Renal cortex interstitium (tissue), 11 donors: Measurements from ENCODE around the gene CKLF. TPM values are rescaled to one million over a fixed set of nuclear protein-coding genes. Genes with fewer than 3 reads are reported as not detected.
A peak's percentile ranks its signal among the peaks of the same experiment; 100 is the strongest.
"Not testable (repeated sequence)": the region's sequence is repeated elsewhere in the genome, so short reads cannot be mapped to it uniquely, and the experiment has no call there.

Experiments used
- DNase-seq, 11 donors: peaks; one replicate each; pipeline ENCODE4 v3.0.0-alpha.2; 2013; ENCODE audit warnings: low read depth in 9 of 11, low spot score in 4 of 11; ENCODE audit errors: extremely low read depth in 1 of 11
- polyA plus RNA-seq, 3 donors: library from polyadenylated mRNA; unstranded; fragments of 120-200 nt; gene quantifications; one replicate each; pipeline ENCODE4 v1.2.1, GENCODE V29; 2013; ENCODE audit not compliant: insufficient read length in 3 of 3

Gene CKLF
- polyA plus RNA-seq, 3 donors = 33.1 to 42.2 (median 41.5) TPM

- peak in 3 of 11 donors; percentile 15 to 22 (median 17) for DNase-seq
Observed at GRCh38 chr16:66580605-66581209, 28.3 kb downstream of the CKLF start.

- no peak for DNase-seq
Observed at GRCh38 chr16:66581246-66581952, 29.0 kb downstream of the CKLF start.

- no peak for DNase-seq
Observed at GRCh38 chr16:66585481-66586239, 33.3 kb downstream of the CKLF start.

DNA sequence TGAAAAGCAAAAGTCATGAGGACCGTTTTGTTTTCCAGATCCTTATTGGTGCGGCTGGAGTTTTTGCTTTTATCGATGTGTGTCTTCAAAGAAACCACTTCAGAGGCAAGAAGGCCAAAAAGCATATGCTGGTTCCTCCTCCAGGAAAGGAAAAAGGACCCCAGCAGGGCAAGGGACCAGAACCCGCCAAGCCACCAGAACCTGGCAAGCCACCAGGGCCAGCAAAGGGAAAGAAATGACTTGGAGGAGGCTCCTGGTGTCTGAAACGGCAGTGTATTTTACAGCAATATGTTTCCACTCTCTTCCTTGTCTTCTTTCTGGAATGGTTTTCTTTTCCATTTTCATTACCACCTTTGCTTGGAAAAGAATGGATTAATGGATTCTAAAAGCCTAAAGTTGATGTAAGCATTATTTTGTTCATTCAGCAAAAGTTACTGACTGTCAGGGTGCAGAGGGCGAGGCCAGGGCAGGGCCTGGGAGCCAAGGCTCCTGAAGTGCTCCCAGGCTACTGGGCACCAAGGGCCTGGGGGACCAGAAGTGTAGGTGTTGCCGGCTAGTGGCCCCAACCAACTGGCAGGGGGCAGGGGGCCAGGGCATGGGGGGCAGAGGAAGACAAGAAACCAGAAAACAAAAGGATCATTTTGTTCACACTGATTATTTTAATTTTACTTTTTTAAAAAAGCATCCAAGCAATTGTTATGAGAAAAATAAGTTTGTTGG lies 35.7 kb downstream of the CKLF start:
- no peak for DNase-seq

DNA sequence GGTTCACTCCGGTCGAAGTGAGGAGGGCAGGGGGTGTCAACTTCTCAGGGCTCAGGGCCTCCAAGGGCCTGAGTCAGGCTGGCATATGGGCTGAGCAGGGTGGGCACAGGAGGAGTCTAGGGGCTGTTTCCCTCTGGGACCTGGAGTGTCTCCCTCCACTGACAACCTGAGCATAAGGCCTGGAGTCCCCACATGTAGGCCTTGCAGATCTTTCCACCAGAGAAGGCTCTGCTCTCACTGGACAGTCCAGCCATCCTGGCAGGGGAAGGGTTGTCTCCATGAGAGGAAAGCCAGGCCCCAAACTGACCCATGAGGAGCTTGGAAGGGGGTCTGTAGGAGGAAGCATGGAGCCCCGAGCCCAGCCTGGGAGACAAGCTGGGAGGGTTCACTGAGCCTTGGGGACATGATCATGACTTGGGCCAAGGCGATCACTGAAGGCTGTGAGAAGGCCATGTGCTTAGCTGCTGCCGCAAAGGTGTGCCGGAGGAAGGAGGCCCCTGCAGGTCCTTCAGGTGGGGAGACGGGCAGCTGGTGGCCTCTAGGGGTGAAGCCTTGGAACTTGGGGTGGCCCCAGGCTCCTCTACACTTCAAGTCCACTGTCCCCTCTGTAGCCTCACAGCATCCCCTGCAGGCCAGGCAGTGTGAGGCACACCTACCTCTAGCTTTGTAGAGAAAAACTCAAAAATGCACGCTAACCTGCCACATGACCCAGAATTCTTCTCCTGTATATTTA lies 36.8 kb downstream of the CKLF start:
- no peak for DNase-seq

DNA sequence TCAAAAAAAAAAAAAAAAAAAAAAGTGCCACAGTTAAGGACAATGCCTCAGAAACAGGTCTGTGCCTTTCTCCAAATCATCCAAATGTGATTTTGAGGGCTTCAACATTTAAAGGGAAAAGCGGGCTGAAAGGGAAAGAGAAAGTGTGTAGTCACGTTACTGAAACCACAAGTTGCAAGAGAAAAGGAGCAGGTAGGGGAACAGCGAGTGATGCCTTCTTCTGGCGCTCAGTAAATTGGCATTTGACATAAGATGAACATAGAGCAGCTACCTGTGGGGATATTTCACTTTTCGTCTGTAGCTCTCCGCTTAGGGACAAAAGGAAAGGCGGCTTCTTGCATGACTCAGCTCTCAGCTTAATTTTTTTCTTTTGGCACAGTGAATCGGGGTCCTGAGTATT lies 37.9 kb downstream of the CKLF start:
- DNase-seq = no peak

DNA sequence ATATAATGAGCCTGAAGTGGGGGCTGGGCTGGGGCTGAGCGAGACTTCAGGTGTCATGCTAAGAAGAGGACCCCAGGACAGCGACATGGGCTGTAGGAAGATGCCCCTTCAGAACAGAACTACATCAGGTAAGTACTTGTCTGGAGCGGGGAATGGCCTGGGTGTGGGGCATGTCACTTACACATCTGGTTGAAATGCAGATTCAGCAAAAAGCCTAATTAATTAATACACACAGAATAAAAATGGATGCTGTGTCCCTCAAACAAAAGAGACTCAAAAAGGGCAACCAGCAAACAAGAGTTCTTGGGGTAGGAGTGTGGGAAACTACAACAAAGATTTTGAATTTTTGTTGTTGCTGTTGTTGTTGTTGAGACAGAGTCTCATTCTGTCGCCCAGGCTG lies 38.6 kb downstream of the CKLF start:
- no peak for DNase-seq

DNA sequence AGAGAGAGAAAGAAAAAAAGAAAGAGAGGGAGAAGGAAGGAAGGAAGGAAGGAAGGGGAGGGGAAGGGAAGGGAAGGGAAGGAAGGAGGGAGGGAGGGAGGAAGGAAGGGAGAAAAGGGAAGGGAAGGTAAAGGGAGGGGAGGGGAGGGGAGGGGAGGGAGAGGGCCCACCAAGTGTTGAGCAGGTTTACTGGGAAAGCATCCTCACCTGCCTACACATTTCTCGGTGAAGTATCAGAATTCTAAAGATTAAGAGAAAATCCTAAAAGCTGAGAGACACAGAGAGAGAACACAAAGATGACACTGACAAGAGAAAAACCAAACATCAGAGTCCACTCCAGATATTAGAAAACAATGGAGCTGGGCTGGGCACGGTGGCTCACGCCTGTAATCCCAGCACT lies 39.9 kb downstream of the CKLF start:
- DNase-seq = no peak

DNA sequence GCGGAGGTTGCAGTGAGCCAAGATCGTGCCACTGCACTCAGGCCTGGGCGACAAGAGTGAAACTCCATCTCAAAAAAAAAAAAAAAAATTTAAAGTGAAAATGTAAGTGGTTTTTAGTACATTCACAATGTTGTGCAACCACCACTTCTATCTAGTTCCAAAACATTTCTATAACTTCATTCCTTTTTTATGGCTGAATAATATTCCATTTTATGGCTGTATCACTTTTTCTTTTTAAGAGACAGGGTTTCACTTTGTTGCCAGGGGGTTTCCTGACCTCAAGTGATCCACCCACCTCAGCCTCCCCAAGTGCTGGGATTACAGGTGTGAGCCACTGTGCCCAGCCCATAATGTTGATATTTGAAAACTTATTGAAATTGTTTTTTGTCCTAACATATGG lies 40.4 kb downstream of the CKLF start:
- DNase-seq = no peak

- DNase-seq = no peak
Observed at GRCh38 chr16:66594739-66595138, 42.4 kb downstream of the CKLF start.

DNA sequence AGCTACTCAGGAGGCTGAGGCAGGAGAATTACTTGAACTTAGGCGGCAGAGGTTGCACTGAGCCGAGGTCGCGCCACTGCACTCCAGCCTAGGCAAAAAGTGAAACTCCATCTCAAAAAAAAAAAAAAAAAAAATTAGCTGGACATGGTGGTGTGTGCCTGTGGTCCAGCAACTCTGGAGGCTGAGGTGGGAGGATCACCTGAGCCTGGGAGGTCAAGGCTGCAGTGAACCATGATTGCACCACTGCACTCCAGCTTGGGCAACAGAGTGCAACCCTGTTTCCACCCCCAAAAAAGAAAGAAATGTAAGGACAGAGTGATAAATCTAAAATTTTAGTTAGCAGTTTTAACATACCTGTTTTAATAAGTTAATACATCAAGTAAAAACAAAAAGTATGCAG lies 44.2 kb downstream of the CKLF start:
- DNase-seq = not testable (repeated sequence)

- no peak for DNase-seq
Observed at GRCh38 chr16:66596986-66597848, 44.8 kb downstream of the CKLF start.

DNA sequence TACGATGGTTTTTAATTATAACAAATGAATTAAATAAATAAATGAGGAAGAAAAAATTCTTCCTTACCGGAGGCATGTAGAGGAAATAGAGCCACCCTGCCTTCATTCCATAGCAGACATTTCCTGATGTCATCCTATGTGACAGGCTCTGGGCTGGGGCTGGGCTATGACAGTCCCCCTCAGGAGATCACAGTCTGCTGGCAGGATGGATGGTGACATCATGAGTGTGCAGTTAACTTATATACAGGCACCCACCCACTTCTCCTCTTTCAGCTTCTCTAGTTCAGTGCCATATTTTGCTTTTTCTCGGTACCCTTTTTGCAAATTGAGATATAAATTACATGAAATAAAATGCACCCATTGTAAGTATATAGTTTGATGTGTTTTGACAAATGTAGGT lies 45.7 kb downstream of the CKLF start:
- DNase-seq = no peak

GRCh38 chr16:66599726-66600125 lies 47.4 kb downstream of the CKLF start:
- no peak for DNase-seq

- DNase-seq = no peak
Observed at GRCh38 chr16:66600477-66600876, 48.1 kb downstream of the CKLF start.

- DNase-seq = no peak
Observed at GRCh38 chr16:66601471-66601870, 49.1 kb downstream of the CKLF start.

DNA sequence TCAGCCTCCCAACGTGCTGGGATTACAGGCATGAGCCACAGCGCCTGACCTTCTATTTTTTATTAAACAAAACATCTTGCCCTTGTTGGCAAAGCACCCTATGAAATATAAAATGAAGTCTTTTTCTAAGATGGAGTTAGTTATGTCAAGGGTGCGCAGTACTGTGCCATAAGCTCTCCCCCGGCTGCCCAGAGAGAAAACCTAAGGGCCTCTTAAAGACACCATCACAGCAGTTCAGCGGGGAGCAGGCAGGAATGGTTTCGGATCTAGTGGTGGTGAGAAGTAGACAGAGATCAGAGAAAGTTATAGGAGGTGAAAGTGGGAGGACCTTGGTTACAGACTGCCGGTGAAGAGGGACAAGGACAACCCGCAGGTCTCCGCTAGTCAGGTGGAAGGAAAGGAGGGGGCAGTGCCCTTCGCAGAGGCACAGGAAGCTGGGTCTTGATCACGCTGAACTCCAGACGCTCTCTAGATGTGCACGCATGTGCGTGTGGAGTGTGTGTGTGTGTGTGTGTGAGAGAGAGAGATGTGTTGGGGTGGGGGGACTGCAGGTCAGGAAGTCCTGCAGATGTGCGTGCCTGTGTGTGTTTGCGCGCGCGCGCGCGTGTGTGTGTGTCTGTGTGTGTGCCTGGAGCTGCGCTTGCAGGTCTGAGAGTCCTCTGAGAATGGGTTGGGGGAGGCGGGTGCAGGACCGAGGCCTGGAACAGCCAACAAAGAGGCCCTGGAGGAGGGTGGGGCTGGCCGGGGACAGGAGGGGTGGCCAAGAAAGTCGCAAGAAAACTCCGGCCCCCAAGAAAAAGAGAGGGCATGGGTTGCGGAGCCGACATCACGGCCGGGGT lies 51.4 kb downstream of the CKLF start:
- peak in 8 of 11 donors; percentile 32 to 68 (median 56) for DNase-seq
